Astrocyte of the spinal cord (primary cell): ENCODE measurements around the gene WDR86.

Experiments
- DNase-seq: peaks from one replicate; pipeline ENCODE4 v3.0.0; 2011; ENCODE audit warnings: low read depth, low spot score
- H3K4me3 ChIP-seq: 2 replicates; pipeline ENCODE4 v1.5.1; 2011; ENCODE audit warnings: low read depth, mild to moderate bottlenecking, low read length, moderate library complexity
- in situ Hi-C: cut with HindIII; loops from 2 replicates; pipeline ENCODE4 v1.10.0; 2017; ENCODE audit warnings: low sequenced_read_pairs
- TF ChIP-seq, protein P1 (sequence below): IDR thresholded peaks from 2 replicates; pipeline ENCODE4 v1.5.1; 2012; ENCODE audit warnings: low read depth, mild to moderate bottlenecking, low read length, inconsistent platforms

The WDR86 gene

DNA sequence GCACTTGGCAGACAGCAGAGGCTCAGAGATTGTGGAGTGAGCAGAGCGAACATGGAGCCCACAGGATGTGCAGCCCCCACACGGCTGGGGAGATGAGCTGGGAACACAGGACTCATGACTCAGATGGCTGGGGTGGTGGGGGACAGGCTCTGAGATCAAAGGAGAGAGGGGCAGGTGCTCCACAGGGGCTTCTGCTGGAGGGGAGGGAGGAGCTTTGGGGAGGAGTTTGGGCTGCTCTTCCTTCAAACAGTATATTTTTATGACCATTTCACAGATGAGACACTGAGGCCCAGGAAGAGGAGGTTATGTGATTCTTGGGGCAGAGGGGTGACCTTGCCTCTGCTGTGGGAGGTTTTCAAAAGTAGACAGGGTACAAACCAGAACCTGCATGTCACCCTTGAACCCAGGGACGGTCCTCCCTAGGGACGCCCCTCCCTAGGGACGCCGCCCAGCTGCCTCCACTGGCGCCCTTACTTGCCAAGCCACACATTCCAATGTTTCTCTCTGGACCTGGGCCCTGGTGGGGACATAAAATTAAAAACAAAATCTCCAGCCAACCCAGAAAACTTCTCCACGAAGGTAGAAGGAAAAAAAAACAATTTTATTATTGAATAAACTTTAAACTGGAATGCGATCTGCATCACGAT, 31.1 kb upstream of the WDR86 start:
- in situ Hi-C loops: no loop called here
- TF ChIP-seq, protein P1, sequence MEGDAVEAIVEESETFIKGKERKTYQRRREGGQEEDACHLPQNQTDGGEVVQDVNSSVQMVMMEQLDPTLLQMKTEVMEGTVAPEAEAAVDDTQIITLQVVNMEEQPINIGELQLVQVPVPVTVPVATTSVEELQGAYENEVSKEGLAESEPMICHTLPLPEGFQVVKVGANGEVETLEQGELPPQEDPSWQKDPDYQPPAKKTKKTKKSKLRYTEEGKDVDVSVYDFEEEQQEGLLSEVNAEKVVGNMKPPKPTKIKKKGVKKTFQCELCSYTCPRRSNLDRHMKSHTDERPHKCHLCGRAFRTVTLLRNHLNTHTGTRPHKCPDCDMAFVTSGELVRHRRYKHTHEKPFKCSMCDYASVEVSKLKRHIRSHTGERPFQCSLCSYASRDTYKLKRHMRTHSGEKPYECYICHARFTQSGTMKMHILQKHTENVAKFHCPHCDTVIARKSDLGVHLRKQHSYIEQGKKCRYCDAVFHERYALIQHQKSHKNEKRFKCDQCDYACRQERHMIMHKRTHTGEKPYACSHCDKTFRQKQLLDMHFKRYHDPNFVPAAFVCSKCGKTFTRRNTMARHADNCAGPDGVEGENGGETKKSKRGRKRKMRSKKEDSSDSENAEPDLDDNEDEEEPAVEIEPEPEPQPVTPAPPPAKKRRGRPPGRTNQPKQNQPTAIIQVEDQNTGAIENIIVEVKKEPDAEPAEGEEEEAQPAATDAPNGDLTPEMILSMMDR: no peak
- DNase-seq: no peak
- H3K4me3 ChIP-seq: no peak overlapping the region

DNA sequence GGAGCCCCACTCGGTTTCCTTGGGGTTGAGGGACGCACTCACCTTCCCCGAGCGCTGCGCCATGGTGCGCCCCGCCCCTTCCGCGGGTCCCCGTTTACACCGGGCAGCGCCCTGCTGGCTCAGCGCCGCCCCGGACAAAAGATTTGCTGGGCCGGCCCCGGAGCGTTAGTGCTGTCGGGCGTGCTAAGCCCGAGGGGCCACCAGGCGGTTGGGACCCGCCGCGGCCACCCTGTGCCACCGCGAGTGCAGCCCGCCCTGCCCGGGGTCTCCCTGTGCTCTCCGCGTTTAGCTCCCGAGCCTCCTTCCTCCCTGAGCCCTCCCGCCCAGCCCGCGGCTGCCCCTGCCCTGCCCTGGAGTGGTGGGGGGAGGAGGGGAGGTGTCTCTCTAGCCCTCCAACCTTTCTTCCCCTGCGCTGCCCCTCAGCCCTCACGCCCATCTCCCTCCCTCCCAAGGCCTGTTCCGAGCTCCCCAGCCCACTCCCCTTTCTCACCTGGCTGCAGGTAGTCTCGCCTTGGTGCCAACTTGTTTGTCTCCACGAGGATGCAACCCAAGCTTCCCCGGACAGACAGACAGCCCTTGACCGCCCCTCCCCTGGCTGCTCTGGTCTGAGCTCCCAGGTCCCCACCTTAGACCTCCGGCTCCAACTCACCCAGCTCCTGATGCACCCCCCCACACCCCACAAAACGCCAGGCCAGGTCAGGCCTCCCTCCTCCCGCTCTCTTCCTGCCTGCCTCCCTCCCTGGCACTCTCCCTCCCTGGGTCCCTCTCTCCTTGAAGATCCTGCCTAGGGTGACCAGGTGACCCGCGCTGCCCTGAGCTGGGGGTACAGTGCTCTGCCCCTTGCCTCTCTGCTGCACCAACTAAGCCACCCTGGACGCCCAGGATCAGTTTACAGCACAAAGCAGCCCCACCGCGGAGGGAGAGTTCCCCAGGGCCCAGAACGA, 30.3 kb upstream of the WDR86 start, which contains the start of gene CRYGN:
Gene CRYGN (minus strand): TSS at position 287 of the 944 bp plus-strand sequence. CDS start 224 bp downstream, at position 63.
- TF ChIP-seq, protein P1: no peak
- peak within 1 kb of the TSS; percentile 23 for H3K4me3 ChIP-seq
- in situ Hi-C loops: no loop called here
- no peak for DNase-seq

DNA sequence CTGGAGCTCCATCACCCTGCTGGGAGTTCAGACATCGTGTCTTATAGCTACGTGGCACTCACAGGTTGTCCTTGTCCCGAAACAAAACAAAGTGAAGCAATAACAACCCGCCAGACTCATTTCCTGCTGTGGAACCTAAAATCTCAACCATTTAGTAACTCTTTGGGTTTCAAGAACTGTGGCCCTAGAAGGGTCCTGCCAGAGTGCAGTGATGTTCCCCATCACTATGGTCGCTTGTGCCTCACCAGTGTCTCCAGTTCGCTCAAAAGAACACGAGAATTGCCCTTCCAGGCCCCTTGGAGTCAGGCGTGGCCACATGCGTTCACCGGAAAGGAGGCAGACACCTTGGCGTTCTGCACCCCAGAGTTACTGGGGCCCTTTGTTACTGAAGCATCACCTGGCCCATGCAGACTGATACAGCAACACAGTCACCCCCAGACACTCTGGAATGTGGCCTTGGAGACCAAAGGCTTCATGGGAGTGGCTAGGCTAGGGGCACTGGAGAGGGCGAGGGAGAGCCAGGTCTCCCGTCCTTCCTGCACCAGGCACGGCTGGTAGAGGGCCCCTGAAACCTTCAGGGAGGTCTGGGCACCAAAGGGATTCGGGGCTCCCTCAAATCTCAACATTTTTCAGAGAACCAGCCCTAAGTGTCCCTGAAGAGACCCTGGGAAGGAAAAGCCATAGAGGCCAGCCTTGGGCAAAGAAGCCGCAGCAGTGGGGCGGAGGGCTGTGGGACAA, 29.2 kb upstream of the WDR86 start:
- H3K4me3 ChIP-seq: no peak overlapping the region
- DNase-seq: no peak
- in situ Hi-C loops: no loop called here
- TF ChIP-seq, protein P1: no peak

DNA sequence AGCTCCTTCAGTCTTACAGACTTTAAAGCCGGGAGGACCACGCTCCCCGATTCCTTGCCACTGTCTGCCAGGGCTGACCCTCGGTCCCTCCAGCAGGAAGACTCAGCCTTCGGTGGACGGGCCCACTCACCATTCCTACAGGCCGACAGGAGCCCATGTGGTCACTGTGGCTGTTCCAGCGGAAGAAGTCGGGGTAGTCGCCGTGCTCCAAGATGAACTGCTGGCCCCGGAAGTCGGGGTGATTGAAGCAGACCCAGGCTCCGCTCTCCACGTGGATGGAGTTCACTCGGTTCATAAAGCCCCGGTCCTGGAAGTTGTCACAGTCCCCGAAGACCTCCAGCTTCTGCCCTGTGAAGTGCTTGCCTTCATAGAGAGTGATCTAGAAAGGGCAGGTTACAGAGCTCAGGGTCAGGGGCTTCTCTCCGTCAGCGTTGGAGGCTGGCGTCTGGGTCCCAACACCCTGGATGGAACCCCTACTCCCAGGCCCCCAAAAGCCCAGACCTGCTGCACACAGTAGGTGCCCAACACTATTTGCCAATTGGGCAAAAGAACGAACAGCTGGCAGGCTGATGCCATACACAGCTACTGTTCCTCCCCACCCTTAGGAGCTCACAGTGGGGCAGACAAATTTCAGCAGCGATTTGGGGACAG, 28.2 kb upstream of the WDR86 start:
- TF ChIP-seq, protein P1: no peak
- H3K4me3 ChIP-seq: no peak overlapping the region
- no peak for DNase-seq
- in situ Hi-C loops: no loop called here

DNA sequence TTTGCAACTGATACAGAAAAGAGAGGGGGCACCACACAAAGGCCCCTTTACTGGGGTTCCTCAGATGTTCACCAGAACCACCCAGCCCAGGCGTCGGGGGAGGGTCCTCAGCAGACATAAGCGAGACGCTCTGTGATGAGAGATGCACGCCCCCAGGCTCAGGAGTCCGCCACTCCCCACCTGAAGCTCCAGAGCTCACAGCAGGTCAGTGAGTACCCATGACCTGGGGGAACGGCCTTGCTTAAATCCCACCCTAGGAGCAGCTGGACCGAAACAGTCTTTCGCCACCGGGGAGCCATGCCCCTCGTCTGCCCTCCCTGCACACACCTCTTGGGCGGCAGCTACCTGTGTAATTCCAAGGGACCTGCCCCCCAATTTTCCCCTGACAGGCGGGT, 27.3 kb upstream of the WDR86 start:
- no peak for DNase-seq
- TF ChIP-seq, protein P1: no peak
- H3K4me3 ChIP-seq: no peak overlapping the region
- in situ Hi-C loops: no loop called here
